Measurements from ENCODE around the gene OTUD3.

Gene OTUD3

DNA sequence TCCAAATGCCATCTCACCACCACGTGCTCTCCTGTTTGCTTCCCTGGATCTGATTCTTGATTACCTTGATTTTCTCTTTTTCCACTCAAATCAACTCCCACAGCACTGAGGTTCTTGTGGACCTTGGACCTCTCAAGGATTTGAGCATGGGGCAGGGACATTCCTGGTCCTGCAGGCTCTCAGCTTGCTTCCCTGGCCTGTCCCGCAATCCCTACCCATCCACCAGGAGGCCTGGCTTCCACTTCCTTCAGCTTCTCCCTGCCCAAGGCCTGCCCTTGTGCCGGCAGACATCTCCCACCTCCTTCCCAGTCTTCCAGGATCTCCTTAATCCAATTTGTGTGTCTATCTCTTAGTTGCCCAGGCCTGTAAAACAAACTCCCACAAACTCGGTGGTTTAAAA, 75.6 kb downstream of the OTUD3 start:
- DNase-seq, result no peak

- no peak for DNase-seq
Observed at GRCh38 chr1:19960591-19960990, 78.4 kb downstream of the OTUD3 start.
